GM19397 (cell line): ENCODE measurements around the gene RHOH.
"Not testable (repeated sequence)": the region's sequence is repeated elsewhere in the genome, so short reads cannot be mapped to it uniquely, and the experiment has no call there.

Experiments used
- ATAC-seq: cut with Tn5 transposase; IDR thresholded peaks from one replicate; pipeline ENCODE4 v1.9.1; 2021; ENCODE audit warnings: mild to moderate bottlenecking, moderate library complexity; ENCODE audit not compliant: unreplicated experiment

RHOH gene

DNA sequence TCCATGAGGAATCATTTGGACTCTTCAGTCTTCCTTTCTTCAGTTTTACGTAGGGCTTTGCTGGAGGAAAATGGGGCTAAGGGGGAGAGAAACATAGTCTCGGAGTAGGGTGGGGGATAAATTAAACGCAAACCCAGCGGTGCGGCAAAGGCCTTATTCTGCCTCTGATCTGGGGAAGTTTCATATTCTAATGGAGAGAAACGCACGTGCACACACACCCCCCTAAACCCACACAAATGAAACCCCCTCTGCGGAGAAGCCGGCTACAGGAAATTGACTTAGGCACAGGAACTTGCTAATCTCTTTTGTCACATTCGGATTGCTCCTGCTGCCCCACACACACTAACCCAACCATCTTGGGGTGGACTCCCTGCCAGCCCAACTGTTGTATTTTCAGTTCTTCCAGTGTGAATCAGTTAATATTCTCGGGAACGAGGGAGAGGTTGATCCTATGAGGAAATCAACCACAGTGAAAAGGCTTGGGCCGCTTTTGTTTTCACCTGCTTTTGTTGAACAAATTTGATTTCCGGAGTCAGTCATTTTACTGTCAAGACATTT, at the start of gene RHOH:
Gene RHOH, plus strand, starts transcription at position 308 of the 558 bp plus-strand sequence. CDS start 46,356 bp downstream, outside the sequence.
- no peak for ATAC-seq

GRCh38 chr4:40147490-40147889, 49.3 kb upstream of the RHOH start:
- ATAC-seq = not testable (repeated sequence)

- ATAC-seq = no peak
These were observed 46.9 kb upstream of the RHOH start for GRCh38 chr4:40149960-40150385.

DNA sequence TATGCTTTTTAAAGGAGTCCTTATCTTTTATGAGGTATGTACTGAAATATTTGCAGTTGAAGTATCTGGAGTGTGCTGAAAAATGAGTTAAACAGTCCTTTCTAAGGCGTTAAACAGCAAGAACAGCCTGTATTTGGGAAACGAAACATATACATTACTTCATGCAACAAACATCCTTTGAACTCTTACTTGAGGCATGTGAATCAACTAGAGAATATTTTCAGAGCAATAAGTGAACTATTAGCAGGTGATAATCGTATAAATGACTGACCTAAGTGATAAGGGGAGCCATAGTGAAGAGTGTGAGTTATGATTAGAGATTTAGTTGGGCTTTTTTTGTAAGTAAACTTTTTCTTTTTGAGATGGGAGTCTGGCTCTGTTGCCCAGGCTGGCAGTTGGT, 45.9 kb upstream of the RHOH start:
- ATAC-seq = no peak

DNA sequence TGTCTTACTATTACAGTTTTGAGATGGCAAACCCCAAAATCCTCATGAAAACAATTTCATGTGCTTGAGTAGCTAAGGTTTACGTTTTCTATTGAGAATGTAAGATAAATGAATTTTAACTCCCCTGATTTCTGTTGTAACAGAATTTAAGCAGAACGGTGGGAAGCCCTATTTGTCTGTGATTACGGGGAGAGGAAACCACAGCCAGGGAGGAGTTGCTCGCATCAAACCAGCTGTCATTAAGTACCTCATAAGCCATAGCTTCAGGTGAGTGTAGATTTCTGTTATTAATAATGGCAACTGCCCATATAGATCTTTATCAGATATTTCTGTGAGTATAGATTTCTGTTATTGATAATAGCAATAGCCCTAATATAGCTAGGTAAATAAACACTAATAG, 44.2 kb upstream of the RHOH start:
- no peak for ATAC-seq

DNA sequence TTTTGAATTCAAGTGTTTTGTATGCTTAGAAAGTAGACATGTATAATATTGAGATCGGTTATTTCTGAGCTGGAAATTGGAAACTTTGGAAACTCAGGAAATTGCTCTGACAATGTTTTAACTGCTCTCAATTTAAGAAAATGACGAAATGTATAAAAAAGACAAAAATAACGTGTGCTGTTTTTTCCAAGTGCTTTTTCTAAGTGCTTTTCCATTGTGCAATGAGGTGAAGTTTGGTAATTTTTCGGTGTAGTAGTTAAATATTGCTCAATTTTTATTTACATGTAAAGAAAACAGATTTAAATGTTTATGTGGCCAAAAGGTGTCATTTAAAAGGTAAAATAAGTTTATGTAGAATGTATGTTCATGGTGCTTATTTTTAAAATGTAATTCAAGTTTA, 39.4 kb upstream of the RHOH start:
- no peak for ATAC-seq

GRCh38 chr4:40160258-40160657, 36.6 kb upstream of the RHOH start:
- ATAC-seq = no peak

GRCh38 chr4:40164459-40164858, 32.4 kb upstream of the RHOH start:
- no peak for ATAC-seq

DNA sequence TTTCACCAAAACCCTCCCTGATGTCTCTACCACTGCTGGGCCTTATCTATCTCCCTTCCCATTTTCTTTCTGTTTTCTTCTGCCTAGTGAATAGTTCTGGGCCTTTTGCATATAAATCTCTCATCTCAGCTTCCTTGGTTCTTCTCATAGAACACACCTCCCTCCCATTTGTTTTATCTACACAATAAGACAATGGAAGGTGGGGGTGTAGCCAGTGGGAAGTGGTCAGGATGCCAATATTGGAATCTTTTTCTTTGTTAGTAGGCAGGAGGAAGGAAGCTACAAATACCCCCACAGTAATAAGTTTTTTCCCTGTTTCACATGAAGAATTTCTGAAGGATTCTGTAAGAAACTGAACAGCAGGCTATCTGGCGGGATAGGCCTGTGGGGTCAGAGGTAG, 30.9 kb upstream of the RHOH start:
- ATAC-seq = no peak

GRCh38 chr4:40168070-40168469, 28.8 kb upstream of the RHOH start:
- ATAC-seq = no peak

DNA sequence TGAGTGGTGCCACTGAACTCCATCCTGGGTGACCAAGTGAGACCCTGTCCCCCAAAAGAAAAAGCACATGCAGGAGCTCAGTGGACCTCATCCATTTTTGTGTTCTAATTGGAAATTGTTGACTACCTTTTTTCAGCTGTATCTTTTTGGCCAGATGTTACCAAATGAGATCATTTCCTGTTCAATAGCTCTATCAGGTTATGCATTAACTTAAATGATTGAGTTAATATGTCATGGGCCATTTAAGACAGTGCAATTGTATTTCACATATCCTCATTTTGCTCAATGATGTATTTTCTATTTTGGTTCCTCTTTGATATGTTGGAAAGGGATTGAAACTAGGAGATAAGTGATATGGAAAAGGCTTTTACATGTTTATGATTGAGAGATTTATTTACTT, 26.2 kb upstream of the RHOH start:
- no peak for ATAC-seq

- peak; percentile 62 for ATAC-seq
These were observed 23.4 kb upstream of the RHOH start for GRCh38 chr4:40173470-40173875.

- no peak for ATAC-seq
These were observed 20.2 kb upstream of the RHOH start for GRCh38 chr4:40176602-40177001.

GRCh38 chr4:40177591-40177990, 19.2 kb upstream of the RHOH start:
- ATAC-seq = no peak

DNA sequence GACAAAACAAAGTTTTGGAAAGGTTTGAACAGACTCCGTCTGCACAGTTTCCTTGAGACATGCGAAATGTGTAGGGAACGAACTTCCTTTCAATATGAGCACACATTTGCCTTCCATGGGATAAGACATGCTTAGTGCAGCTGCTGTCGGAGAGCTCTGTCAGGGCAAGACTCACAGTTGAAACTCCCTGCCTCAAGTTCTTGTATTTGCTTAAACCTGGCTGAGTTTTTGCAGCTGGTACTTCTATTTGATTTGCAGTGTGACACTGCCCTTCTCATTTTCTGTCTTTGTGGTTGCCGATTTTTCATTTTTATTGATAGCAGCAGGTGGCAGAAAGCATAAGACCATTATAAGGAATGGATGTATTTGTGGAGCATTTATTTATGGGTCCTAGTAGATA, 18.2 kb upstream of the RHOH start:
- ATAC-seq = no peak

DNA sequence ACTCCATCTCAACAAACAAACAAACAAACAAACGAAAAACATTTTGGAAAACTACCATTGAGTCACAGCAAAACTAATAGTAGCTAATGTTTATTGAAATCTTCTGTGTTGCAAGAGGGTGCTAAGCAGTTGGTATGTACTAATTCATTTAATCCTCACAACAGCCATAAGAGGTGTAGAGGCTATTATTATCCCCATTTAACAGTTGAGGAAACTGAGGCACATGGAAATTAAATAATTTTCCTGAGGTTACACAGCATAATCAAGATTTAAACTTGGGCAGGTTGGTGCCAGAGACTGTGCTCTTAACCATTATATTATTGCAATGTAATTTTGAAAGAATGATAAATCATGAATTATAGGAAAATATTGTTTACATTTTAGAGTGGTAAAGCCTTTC, 17.5 kb upstream of the RHOH start:
- no peak for ATAC-seq

DNA sequence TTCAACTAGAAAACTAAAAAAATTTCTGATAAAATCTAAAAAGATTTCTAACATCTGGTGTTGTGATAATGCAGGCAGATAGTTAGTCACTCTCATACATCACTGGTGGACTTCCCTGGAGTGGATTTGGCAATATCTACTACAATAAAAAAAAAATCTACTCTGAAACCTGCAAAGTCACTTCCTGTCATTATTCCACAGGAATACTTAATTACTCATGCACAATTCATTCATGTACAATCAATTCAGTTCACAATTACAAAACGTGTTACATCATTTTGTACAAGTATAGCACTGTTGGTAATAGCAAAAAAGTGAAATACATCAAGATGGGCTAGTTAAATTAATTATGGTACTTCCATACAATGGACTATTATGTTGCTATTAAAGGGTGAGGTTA, 16.5 kb upstream of the RHOH start:
- ATAC-seq = no peak

DNA sequence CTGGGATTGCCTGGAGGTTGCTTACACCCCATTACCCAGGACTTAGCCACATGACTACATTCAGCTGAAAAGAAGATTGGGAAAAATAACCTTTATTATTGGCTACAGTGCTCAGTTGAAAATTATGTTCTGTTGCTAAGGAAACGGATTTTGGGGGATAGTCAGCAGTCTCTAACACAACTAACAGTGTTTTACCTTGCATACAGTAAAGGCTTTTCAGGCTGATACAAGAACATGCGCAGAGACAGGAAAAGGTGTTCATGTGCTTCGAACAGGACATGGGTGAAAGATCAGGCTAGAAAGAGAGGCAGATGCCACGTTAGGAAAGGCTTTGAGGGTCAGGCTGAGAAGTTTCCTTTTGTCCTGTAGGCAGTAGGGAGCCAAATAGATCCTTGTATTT, 14.8 kb upstream of the RHOH start:
- no peak for ATAC-seq

DNA sequence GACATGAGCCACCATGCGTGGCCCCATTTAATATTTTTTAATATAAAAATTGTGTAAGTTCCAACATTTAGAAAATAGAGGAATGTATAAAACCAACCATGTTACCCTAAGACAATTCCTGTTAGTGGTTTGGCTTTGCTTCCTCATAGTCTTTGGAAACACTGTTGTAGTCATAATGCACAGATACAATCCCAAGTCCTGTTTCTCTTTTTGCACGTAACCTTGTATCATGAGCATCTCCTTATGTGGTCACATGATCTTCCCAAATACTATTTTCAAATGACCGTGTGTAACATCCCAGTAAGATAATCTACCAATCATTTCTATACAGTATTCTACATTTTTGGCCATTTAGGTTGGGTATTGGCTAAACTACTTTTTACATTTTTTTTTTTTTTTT, 13.9 kb upstream of the RHOH start:
- ATAC-seq = no peak

DNA sequence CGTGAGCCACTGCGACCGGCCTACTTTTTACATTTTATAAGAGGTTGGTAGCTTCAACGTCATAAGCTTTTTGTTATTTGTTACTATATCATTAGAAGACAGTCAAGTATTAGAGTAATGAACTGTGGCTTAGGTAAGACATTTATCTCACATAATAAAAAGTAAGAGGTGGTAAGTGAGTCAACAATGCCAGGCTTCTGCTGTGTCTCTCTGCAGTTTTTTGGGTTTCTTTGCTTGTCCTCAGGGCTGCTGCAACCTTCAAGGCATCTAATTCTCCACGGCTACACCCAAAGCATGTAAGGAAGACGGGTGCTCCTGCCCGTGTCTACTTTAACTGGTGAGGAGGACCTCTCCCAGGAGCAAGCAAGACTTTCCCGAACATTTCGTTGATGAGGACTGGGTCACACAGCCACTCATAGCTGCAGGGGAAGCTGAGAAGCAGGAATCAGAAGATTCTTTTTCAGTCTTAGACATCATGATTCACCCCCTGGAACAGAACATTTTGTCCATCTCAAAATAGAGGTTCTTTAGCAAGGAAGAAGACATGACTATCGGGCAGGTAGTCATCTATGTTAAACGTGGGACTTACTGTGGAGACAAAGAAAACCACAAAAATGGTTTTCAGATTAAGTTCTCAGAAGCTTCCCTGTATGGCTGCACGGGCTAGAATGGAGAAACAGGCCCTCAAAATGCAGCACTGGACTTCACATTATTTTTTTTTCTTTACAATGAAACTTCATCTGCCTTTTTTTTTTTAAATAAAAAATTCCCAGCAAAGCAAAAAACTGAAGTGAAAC, 13.0 kb upstream of the RHOH start:
- ATAC-seq = no peak

DNA sequence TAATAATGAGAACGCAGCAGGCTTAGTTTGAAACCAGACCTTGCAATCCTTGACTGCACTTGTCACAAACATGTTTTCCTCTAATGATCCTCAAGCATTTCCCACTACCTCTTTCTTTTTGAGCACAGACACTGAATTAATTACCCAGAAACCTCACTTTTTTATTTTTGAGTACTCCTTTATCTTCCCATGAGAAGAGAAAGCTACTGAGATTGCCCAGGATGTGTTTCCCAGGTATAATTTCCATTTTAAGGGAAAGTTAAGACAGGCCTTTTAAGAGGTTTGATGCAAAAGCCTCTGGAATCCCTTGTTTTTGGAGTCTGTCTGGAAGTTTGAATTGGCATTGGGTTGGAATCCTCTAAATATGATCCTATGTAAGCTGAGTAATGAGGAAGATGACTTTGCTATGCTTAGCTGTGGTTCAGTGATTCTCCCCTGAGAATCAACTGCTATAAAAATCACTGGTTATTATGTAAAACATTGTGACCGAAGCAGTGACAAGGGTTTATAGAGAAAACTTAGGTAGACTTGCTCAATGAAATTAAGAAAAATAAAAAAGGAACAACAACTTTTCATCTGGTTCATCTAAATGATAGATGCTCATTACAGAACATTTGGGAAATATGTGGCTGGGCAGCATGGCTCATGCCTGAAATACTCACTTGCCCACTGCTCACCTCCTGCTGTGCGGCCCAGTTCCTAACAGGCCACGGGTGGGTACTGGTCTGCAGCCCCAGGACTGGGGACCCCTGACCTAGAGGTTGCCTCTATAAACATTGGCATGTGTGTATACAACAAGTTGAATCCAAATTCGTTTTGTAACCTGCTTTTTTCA, 10.8 kb upstream of the RHOH start:
- ATAC-seq = peak; percentile 50

DNA sequence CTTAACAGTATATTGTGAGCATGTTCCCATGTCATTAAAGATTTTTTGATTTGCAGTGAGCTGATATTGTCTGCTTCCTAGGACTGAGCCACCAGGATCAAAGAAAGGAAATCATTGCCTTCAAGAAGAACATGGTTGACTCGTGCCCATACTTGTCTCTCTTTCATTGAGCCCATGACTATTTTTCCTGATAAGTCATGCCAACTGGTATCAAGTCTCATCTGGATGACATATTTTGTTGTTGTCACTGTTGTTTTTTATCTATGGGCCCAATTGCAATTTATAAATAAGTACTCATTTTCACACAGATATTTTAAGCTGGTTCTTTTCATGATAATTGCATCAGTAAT, 10.2 kb upstream of the RHOH start:
- no peak for ATAC-seq
